ENCODE measurements around the gene ATP1A2.

ATP1A2 gene

DNA sequence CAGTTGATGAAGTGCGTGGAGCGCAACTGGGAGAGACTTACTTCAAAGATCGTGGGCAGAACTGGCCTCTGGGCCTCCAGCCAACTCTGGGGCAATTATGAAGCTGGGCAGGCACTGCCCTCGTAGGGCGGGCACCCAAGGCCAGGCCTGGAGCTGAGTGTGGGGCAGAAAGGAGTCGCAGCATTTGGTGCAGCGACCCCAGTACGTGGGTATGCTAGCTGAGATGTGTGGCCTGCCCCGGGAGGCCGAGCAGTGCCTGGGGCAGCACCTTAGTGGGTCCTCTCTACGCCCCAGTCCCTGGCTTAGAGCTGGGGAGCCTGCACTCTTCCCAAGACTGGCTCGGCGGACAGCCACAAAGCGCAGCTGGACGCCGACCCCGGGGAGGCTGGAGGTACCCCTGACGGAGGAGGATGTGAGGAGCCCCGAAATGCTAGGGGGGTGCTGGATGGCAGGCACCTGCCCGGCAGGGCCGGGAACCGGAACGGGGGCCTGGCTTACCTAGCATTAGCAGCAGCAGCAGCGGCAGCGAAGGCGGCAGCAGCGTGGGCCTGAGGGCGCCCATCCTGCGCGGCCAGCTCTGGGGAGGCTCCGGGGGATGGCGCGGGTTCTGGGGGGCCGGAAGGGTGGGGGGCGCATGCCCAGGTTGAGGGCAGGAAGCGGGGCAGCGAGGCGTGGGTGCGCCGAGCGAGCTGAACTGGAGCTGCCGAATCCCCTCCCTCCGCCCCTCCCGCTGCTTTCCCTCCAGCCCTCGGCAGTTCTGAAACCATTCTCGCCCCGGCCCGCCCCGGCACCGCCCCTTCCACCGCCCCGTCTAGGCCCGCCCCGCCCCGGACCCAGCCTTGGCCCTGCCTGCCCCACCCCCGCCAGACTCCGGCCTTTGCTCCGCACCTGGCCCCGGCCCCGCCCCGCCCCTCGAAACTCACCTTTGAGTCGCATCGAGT lies 17.4 kb upstream of the ATP1A2 start, which contains the start of gene IGSF8:
Gene IGSF8, minus strand, starts transcription at position 709 of the 941 bp plus-strand sequence. Its CDS starts 147 bp downstream, at position 562.
- TF ChIP-seq POLR2A (IDR thresholded peaks at IDR 0.05; ENCODE audit: extremely low read depth, insufficient read length), result peak; percentile 32
- TF ChIP-seq, protein P1, sequence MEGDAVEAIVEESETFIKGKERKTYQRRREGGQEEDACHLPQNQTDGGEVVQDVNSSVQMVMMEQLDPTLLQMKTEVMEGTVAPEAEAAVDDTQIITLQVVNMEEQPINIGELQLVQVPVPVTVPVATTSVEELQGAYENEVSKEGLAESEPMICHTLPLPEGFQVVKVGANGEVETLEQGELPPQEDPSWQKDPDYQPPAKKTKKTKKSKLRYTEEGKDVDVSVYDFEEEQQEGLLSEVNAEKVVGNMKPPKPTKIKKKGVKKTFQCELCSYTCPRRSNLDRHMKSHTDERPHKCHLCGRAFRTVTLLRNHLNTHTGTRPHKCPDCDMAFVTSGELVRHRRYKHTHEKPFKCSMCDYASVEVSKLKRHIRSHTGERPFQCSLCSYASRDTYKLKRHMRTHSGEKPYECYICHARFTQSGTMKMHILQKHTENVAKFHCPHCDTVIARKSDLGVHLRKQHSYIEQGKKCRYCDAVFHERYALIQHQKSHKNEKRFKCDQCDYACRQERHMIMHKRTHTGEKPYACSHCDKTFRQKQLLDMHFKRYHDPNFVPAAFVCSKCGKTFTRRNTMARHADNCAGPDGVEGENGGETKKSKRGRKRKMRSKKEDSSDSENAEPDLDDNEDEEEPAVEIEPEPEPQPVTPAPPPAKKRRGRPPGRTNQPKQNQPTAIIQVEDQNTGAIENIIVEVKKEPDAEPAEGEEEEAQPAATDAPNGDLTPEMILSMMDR (IDR thresholded peaks at IDR 0.05; ENCODE audit: low read depth, low read length), result no peak
- H3K4me3 ChIP-seq (ENCODE audit: low read depth, low read length), result peak within 1 kb of the TSS; percentile 66
- peak; percentile 87 for DNase-seq (ENCODE audit: low read depth)

GRCh38 chr1:160098852-160099561 lies 16.6 kb upstream of the ATP1A2 start:
- H3K4me3 ChIP-seq (ENCODE audit: low read depth, low read length), result peak overlapping the region; percentile 45
- TF ChIP-seq POLR2A (IDR thresholded peaks at IDR 0.05; ENCODE audit: extremely low read depth, insufficient read length), result peak; percentile 36
- TF ChIP-seq, protein P1 (IDR thresholded peaks at IDR 0.05; ENCODE audit: low read depth, low read length), result no peak
- TF ChIP-seq, protein P2, sequence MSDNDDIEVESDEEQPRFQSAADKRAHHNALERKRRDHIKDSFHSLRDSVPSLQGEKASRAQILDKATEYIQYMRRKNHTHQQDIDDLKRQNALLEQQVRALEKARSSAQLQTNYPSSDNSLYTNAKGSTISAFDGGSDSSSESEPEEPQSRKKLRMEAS (IDR thresholded peaks at IDR 0.05; ENCODE audit: low read depth, low read length), result no peak
- no peak for TF ChIP-seq MYC (IDR thresholded peaks at IDR 0.05; ENCODE audit: low read depth, low read length)
- DNase-seq (ENCODE audit: low read depth), result peak; percentile 94

GRCh38 chr1:160099716-160100375 lies 15.7 kb upstream of the ATP1A2 start:
- DNase-seq (ENCODE audit: low read depth), result no peak
- TF ChIP-seq, protein P2 (IDR thresholded peaks at IDR 0.05; ENCODE audit: low read depth, low read length), result no peak
- TF ChIP-seq, protein P1 (IDR thresholded peaks at IDR 0.05; ENCODE audit: low read depth, low read length), result no peak
- TF ChIP-seq POLR2A (IDR thresholded peaks at IDR 0.05; ENCODE audit: extremely low read depth, insufficient read length) (no peak), MYC (IDR thresholded peaks at IDR 0.05; ENCODE audit: low read depth, low read length) (no peak)
- no peak overlapping the region for H3K4me3 ChIP-seq (ENCODE audit: low read depth, low read length)

- no peak overlapping the region for H3K4me3 ChIP-seq (ENCODE audit: low read depth, low read length)
- TF ChIP-seq, protein P1 (IDR thresholded peaks at IDR 0.05; ENCODE audit: low read depth, low read length), result peak; percentile 91
- TF ChIP-seq, protein P2 (IDR thresholded peaks at IDR 0.05; ENCODE audit: low read depth, low read length), result peak; percentile 95
- TF ChIP-seq MYC (IDR thresholded peaks at IDR 0.05; ENCODE audit: low read depth, low read length) (peak; percentile 98), POLR2A (IDR thresholded peaks at IDR 0.05; ENCODE audit: extremely low read depth, insufficient read length) (peak; percentile 31)
- DNase-seq (ENCODE audit: low read depth), result peak; percentile 88
These were observed 14.4 kb upstream of the ATP1A2 start for GRCh38 chr1:160101037-160101716.

Measured in NB4 (cell line).